Sigmoid colon (tissue), 7 donors: ENCODE data around the gene IDH2. TPM values are rescaled to one million over a fixed set of nuclear protein-coding genes. Genes with fewer than 3 reads are reported as not detected.
"Not testable (repeated sequence)": the region's sequence is repeated elsewhere in the genome, so short reads cannot be mapped to it uniquely, and the experiment has no call there.

Experiments used
- DNase-seq: peaks from one replicate; pipeline ENCODE4 v3.0.0-alpha.2; 2019
- H3K27ac ChIP-seq, 4 donors: fragments of 200-600 bp; sonication (generic); one replicate each; pipeline ENCODE4 v1.5.1; 2016 to 2019; ENCODE audit warnings: mild to moderate bottlenecking in 1 of 4
- H3K27me3 ChIP-seq, 3 donors: fragments of 200-600 bp; sonication (generic); one replicate each; pipeline ENCODE4 v1.5.1; 2019; ENCODE audit warnings: mild to moderate bottlenecking in 1 of 3
- H3K36me3 ChIP-seq, 4 donors: fragments of 200-600 bp; sonication (generic); one replicate each; pipeline ENCODE4 v1.5.1; 2016 to 2019
- H3K4me1 ChIP-seq, 4 donors: fragments of 200-600 bp; sonication (generic); one replicate each; pipeline ENCODE4 v1.5.1; 2017 to 2019
- H3K4me3 ChIP-seq, 4 donors: fragments of 200-600 bp; sonication (generic); one replicate each; pipeline ENCODE4 v1.5.1; 2017 to 2019; ENCODE audit warnings: mild to moderate bottlenecking in 2 of 4, moderate library complexity in 1 of 4
- H3K9me3 ChIP-seq, 4 donors: fragments of 200-600 bp in 3 of 4; sonication (generic) in 3 of 4; one replicate each; pipeline versions ENCODE4 v1.5.1 to v1.6.1; 2013 to 2019
- EP300 ChIP-seq, 4 donors: sonication (generic); formaldehyde crosslinking; IDR thresholded peaks; one replicate each; pipeline ENCODE4 v1.6.1; 2017; ENCODE audit warnings: antibody characterized with exemption in 4 of 4
- POLR2A ChIP-seq, 2 donors: fragments of 450-650 bp; IDR thresholded peaks; one replicate each; pipeline ENCODE4 v1.6.1; 2016; ENCODE audit warnings: antibody characterized with exemption in 2 of 2, mild to moderate bottlenecking in 2 of 2, moderate library complexity in 2 of 2
- POLR2AphosphoS5 ChIP-seq, 4 donors: sonication (generic); formaldehyde crosslinking; IDR thresholded peaks; one replicate each; pipeline ENCODE4 v1.6.1; 2017; ENCODE audit warnings: antibody characterized with exemption in 4 of 4
- WGBS, 2 donors: extraction: QIAGEN DNeasy Blood & Tissue Kit; methylation state at CpG; one replicate each; pipeline ENCODE4 v1.1.7; 2013; 5-methylcytosine and 5-hydroxymethylcytosine counted together
- intact Hi-C: fragments of 100-400 bp; cut with DNase I; formaldehyde crosslinking; loops from one replicate; pipeline ENCODE4 v1.15.1; 2023
- polyA plus RNA-seq, 3 donors: library from polyadenylated mRNA; stranded (reverse); fragments of 200-250 nt; gene quantifications; one replicate each; pipeline ENCODE4 v1.2.3, GENCODE V29; 2013
- total RNA-seq, 4 donors: library from RNA; depleted of rRNA; stranded (reverse); fragments of >200 nt; gene quantifications; one replicate each; pipeline ENCODE4 v1.1.0, GENCODE V29; 2016
- TF ChIP-seq, protein P1 (sequence below), 4 experiments: fragments of 450-650 bp in 3 of 4; fragments of 200-600 bp in 1 of 4; IDR thresholded peaks; one replicate each; pipeline ENCODE4 v1.5.1; 2016 to 2019; ENCODE audit warnings: antibody characterized with exemption in 4 of 4, mild to moderate bottlenecking in 3 of 4, moderate library complexity in 2 of 4
- donor health status: healthy with polysubstance abuse.
- donor health status: Bipolar disorder and iron deficiency.
- donor health status: healthy.

Gene IDH2
- total and polyA plus RNA-seq, 7 donors, result 43.8 to 210 (median 111) TPM

DNA sequence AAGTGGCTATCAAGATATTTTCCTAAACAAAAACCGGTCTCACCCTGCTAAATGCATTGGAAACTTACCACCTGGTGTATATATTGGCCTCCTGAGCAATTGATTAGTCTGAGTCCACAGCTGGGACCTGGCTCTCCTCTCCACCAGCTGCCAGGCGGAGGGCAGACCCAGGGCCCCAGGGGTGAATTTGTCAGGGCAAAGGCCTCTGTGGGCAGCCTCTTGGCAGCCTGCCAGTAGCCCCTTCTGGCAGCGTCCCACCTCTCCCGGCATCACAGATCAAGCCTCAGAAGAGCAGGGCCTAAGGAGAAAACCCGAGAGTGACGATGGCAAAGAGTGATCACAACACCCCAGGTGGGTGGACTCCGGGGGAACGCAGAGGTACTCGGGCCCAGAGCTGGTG is 43.0 kb upstream of the IDH2 start:
- Histone ChIP-seq H3K4me1 (peaks cover 0 to 26% (median 19%) of the 10 kb centered on the region in 4 donors), H3K27me3 (no peaks in the 10 kb centered on the region), H3K36me3 (no peaks in the 10 kb centered on the region), H3K27ac (no peak overlapping the region), H3K4me3 (no peak overlapping the region), H3K9me3 (no peaks in the 10 kb centered on the region)
- TF ChIP-seq, protein P1, sequence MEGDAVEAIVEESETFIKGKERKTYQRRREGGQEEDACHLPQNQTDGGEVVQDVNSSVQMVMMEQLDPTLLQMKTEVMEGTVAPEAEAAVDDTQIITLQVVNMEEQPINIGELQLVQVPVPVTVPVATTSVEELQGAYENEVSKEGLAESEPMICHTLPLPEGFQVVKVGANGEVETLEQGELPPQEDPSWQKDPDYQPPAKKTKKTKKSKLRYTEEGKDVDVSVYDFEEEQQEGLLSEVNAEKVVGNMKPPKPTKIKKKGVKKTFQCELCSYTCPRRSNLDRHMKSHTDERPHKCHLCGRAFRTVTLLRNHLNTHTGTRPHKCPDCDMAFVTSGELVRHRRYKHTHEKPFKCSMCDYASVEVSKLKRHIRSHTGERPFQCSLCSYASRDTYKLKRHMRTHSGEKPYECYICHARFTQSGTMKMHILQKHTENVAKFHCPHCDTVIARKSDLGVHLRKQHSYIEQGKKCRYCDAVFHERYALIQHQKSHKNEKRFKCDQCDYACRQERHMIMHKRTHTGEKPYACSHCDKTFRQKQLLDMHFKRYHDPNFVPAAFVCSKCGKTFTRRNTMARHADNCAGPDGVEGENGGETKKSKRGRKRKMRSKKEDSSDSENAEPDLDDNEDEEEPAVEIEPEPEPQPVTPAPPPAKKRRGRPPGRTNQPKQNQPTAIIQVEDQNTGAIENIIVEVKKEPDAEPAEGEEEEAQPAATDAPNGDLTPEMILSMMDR (IDR thresholded peaks at IDR 0.05), result no peak
- TF ChIP-seq POLR2A (IDR thresholded peaks at IDR 0.05) (no peak), POLR2AphosphoS5 (IDR thresholded peaks at IDR 0.05) (no peak), EP300 (IDR thresholded peaks at IDR 0.05) (no peak)
- intact Hi-C loops, result no loop called here
- WGBS, 2 donors, result 80 to 87% methylated on average over 9 of the region's 9 CpGs
- DNase-seq, result no peak

DNA sequence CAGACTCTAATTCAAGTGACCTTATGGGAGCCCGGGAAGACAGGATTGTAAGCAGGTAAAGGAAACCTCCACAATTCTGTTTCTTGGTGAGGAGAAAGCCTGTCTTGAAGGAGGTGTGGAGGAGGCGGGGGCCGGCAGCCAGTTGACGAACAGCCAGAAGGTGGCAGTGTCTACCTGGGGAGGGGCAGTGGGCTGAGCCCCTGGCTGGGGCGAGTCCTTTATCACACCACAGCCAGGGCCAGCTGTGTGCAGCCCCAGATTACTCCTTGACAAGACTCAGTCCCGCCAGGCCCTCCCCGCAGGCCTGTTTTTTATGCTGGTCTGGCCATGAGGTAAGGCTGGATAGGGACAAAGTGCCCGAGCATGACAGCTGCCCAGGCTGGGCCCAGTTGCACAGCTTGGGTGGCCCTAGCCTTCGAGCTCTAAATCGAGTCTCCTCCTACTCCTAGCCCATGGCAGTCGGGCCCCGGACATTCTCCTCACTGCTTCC is 40.9 kb upstream of the IDH2 start:
- Histone ChIP-seq H3K27ac (peak overlapping the region in 3 of 4 donors; percentile 39 to 51 (median 50)), H3K27me3 (no peaks in the 10 kb centered on the region), H3K4me1 (peaks cover 0 to 18% (median 12%) of the 10 kb centered on the region in 4 donors), H3K9me3 (no peaks in the 10 kb centered on the region), H3K36me3 (no peaks in the 10 kb centered on the region), H3K4me3 (no peak overlapping the region)
- intact Hi-C loops, result no loop called here
- TF ChIP-seq POLR2A (IDR thresholded peaks at IDR 0.05) (no peak), POLR2AphosphoS5 (IDR thresholded peaks at IDR 0.05) (no peak)
- TF ChIP-seq, protein P1 (IDR thresholded peaks at IDR 0.05), result peak in 3 of 4 experiments; percentile 51 to 58 (median 58)
- WGBS, 2 donors, result 7 to 37% methylated on average over 12 of the region's 12 CpGs
- DNase-seq, result peak; percentile 82

DNA sequence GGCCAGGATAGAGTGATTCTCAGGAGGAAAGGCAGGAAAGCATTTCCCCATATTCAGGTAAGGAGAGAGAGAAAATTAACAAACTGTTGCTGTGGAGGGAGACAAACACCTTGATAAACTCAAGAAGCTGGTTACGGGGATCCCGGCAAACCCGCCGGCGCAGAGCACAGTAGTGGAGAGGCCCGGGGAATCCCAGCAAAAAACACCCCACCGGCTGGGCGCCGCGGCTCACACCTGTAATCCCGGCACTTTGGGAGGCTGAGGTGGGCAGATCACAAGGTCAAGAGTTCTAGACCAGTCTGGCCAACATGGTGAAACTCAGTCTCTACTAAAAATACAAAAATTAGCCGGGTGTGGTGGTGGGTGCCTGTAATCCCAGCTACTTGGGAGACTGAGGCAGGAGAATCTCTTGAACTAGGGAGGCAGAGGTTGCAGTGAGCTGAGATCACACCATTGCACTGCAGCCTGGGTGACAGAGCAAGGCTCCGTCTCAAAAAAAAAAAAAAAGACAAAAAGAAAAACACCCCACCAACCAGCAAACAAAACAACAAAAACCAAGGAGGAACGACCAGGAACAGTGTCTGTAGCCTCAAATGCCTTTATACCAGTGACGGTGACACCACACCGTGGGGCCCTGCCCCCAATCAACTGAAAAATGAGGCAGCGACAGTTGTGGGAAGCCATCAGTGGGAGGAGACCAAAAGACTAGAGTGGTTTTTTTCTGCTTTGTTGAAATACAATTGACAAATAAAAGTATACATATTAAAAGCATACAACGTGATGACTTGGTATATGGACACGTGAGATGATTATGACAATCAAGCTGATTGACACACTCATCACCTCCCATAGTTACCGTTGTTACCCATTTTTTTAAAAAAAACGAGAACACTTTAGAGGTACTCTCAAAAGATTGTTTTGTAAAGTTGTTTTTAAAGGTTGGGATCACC is 40.2 kb upstream of the IDH2 start:
- no peak overlapping the region for H3K4me3 ChIP-seq
- intact Hi-C loops, result no loop called here
- no peaks in the 10 kb centered on the region for H3K36me3 ChIP-seq
- no peaks in the 10 kb centered on the region for H3K9me3 ChIP-seq
- no peak for TF ChIP-seq POLR2AphosphoS5 (IDR thresholded peaks at IDR 0.05)
- TF ChIP-seq, protein P1 (IDR thresholded peaks at IDR 0.05), result no peak
- no peak for TF ChIP-seq EP300 (IDR thresholded peaks at IDR 0.05)
- no peak for TF ChIP-seq POLR2A (IDR thresholded peaks at IDR 0.05)
- peak overlapping the region in 1 of 4 donors; percentile 51 for H3K27ac ChIP-seq
- no peaks in the 10 kb centered on the region for H3K27me3 ChIP-seq
- WGBS, 2 donors, result 72 to 77% methylated on average over 21 of the region's 21 CpGs
- DNase-seq, result no peak
- peaks cover 0 to 20% (median 13%) of the 10 kb centered on the region in 4 donors for H3K4me1 ChIP-seq

DNA sequence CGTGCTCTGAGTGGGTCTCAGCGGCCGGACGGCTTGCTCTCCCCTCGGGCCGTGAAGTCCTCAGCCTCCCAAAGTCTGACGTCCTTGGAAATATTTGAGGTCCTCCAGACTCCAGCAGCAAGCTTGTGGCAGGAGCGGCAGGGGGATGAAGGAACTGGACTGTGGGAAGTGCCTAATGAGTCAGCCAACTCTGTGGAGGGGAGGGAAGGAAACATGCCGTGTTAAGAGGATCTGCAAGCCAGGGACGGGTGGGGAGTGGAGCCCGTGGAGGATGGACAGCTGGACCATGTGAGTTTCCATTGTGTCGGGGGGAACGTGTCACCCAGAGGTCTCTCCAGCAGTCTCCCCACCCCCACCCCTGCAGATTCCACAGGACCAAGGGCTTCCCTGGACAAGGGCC is 39.4 kb upstream of the IDH2 start:
- H3K9me3 ChIP-seq, result no peaks in the 10 kb centered on the region
- no peaks in the 10 kb centered on the region for H3K36me3 ChIP-seq
- H3K27me3 ChIP-seq, result no peaks in the 10 kb centered on the region
- H3K4me1 ChIP-seq, result peaks cover 0 to 20% (median 13%) of the 10 kb centered on the region in 4 donors
- WGBS, 2 donors, result 76 to 87% methylated on average over 13 of the region's 13 CpGs
- no peak overlapping the region for H3K4me3 ChIP-seq
- no peak for DNase-seq
- TF ChIP-seq EP300 (IDR thresholded peaks at IDR 0.05), result no peak
- intact Hi-C loops, result no loop called here
- no peak overlapping the region for H3K27ac ChIP-seq

DNA sequence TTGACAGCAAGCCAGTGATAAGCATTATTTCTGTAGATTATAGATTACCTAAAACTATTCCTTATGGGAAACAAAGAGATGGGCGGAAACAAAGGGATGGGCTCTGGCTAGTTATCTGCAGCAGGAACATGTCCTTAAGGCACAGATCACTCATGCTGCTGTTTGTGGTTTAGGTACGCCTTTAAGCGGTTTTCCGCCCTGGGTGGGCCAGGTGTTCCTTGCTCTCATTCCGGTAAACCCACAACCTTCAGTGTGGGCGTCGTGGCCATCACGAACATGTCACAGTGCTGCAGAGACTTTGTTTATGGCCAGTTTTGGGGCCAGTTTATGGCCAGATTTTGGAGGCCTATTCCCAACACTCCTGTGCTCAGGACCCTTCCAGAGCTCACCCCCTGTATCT is 37.3 kb upstream of the IDH2 start:
- WGBS, 2 donors, result 69 to 83% methylated on average over 8 of the region's 8 CpGs
- intact Hi-C loops, DNase-seq, H3K9me3 ChIP-seq, H3K36me3 ChIP-seq, H3K27ac ChIP-seq, H3K4me3 ChIP-seq, H3K27me3 ChIP-seq: not testable (repeated sequence)
- peaks cover 0 to 20% (median 13%) of the 10 kb centered on the region in 4 donors for H3K4me1 ChIP-seq
